ENCODE results near the gene AKR1C1. TPM values are rescaled to one million over a fixed set of nuclear protein-coding genes. Genes with fewer than 3 reads are reported as not detected.
"Not testable (repeated sequence)": the region's sequence is repeated elsewhere in the genome, so short reads cannot be mapped to it uniquely, and the experiment has no call there.

The AKR1C1 gene
- total RNA-seq, 1 experiment from 2014 or later = 16.3 TPM

GRCh38 chr10:5014936-5015335 is 51.7 kb downstream of the AKR1C1 start:
- DNase-seq (ENCODE audit: low spot score) = peak; percentile 46

- DNase-seq (ENCODE audit: low spot score) = no peak
Observed at GRCh38 chr10:5018134-5018533, 54.9 kb downstream of the AKR1C1 start.

- DNase-seq (ENCODE audit: low spot score) = not testable (repeated sequence)
Observed at GRCh38 chr10:5018671-5019277, 55.6 kb downstream of the AKR1C1 start.

GRCh38 chr10:5019770-5020612 is 56.8 kb downstream of the AKR1C1 start:
- peak; percentile 28 for DNase-seq (ENCODE audit: low spot score)

- DNase-seq (ENCODE audit: low spot score) = not testable (repeated sequence)
Observed at GRCh38 chr10:5021624-5022290, 58.5 kb downstream of the AKR1C1 start.

- no peak for DNase-seq (ENCODE audit: low spot score)
Observed at GRCh38 chr10:5023177-5023805, 60.1 kb downstream of the AKR1C1 start.

GRCh38 chr10:5025461-5025881 is 62.3 kb downstream of the AKR1C1 start:
- not testable (repeated sequence) for DNase-seq (ENCODE audit: low spot score)

GRCh38 chr10:5030989-5031388 is 67.8 kb downstream of the AKR1C1 start:
- no peak for DNase-seq (ENCODE audit: low spot score)

GRCh38 chr10:5031588-5031987 is 68.4 kb downstream of the AKR1C1 start:
- not testable (repeated sequence) for DNase-seq (ENCODE audit: low spot score)

- DNase-seq (ENCODE audit: low spot score) = not testable (repeated sequence)
Observed at GRCh38 chr10:5032444-5032843, 69.2 kb downstream of the AKR1C1 start.

Small RNA genes within 50 kb of the gene (small RNA-seq; reads per million reads assigned to genes)
- gene RF00096 = not detected

Other genes starting within 250 kb of the AKR1C1 start
- gene AKR1E2, start 137.2 kb upstream of the AKR1C1 start, total RNA-seq (2014; rRNA removed; shearing (Covaris generic)) = 3.3 and 5.3 TPM in 2 replicates
- 15.5 and 15.8 TPM in 2 replicates for gene AKR1C2, start 40.4 kb downstream of the AKR1C1 start, total RNA-seq (2014; rRNA removed; shearing (Covaris generic))
- 87.6 and 95.6 TPM in 2 replicates for gene AKR1C3, start 131.0 kb downstream of the AKR1C1 start, total RNA-seq (2014; rRNA removed; shearing (Covaris generic))
- not detected in 2 replicates for gene AKR1C8, start 221.7 kb downstream of the AKR1C1 start, total RNA-seq (2014; rRNA removed; shearing (Covaris generic))
- 0.29 TPM in 1 of 2 replicates, not detected in the other for gene AKR1C4, start 233.4 kb downstream of the AKR1C1 start, total RNA-seq (2014; rRNA removed; shearing (Covaris generic))

Data from HT-29 (cell line).